ENCODE results near the gene NIPSNAP2.
A peak's percentile ranks its signal among the peaks of the same experiment; 100 is the strongest.

The NIPSNAP2 gene

DNA sequence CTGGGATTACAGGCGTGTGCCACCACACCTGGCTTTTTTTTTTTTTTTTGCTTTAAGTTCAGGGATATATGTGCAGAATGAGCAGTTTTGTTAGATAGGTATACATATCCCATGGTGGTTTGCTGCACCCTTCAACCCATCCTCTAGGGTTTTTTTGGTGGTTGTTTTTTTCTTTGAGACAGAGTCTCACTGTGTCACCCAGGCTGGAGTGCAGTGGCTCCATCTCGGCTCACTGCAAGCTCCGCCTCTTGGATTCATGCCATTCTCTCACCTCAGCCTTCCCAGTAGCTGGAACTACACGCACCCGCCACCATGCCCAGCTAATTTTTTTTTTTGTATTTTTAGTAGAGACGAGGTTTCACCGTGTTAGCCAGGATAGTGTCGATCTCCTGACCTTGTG, 84.4 kb downstream of the NIPSNAP2 start:
- DNase-seq: peak; percentile 13
